ENCODE results near the gene FMO4.
"Not testable (repeated sequence)": the region's sequence is repeated elsewhere in the genome, so short reads cannot be mapped to it uniquely, and the experiment has no call there.

The FMO4 gene

DNA sequence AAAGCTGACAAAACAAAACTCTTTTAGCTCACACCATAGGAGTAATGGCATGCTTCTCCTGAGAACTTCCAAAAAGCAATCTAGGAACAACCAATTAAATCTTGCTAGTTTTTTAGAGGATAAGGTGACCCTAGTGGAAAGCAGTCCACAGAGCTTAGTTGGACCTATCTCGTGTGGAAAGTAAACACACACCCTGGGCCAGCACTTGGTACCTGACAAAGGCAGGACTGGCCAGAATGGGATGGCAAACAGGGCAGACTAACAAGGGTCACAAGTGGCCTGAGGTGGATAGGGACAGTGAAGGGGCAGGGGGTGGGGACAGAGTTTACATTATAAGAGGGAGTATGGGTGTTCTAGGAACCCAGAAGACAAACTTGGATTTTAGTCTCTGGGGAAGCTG is 22.0 kb downstream of the FMO4 start:
- DNase-seq = no peak

DNA sequence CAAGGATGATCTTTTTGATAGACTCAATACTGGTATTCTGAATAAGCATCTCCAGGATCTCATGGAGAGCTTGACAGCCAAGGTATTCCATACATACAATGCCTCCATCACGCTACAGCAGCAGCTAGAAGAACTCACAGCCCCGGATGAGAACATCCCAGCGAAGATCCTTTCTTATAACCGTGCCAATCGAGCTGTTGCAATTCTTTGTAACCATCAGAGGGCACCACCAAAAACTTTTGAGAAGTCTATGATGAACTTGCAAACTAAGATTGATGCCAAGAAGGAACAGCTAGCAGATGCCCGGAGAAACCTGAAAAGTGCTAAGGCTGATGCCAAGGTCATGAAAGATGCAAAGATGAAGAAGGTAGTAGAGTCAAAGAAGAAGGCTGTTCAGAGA is 25.4 kb downstream of the FMO4 start:
- not testable (repeated sequence) for DNase-seq

DNA sequence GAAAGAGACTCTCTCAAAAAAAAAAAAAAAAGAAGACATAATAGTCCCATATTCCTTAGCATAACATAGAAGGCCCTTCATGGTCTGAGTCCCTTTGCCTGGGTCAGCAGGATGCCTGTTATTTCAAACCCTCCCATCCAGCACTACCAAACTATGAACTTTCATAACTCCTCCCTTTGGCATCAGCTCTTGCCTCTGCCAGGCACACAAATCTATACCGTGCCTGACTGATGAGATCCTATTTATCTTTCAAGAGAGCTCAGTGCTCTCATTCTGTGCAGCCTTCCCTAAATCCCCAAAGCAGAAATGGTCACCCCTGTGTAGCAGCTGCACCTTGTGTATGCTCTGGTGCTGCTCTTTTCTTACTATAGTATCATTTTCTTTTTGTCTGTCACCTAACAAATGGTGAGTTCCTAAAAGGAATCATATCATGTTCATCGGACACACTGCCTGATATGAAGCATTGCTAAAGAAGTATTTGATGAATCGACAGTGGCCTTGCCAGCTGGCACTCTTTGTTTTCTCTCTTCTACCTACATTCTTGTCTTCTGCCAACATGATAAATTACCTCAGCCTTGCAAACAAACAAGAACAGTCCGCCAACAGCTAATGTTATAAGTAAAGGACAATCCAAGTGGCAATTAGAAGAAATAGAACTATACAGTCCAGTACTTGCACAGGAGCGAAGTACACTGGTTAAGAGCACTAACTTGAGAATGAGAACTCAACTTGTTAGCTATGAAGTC is 29.9 kb downstream of the FMO4 start:
- DNase-seq = no peak

DNA sequence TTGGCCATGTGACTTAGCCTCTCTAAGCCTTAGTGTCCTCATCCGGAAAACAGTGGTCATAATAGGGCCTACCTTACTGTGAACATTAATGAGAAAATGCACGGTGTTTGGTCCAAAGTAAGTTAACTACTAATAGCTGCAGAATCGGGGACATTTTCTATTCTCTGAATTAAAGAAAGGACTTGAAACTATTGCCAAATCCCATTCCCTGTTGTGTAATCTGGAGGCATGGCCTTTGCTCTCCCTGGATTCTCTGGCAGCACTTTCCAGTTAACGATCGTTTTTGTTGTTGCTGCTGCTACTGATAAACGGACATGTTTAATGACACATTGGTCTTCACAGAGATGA is 30.5 kb downstream of the FMO4 start:
- no peak for DNase-seq

DNA sequence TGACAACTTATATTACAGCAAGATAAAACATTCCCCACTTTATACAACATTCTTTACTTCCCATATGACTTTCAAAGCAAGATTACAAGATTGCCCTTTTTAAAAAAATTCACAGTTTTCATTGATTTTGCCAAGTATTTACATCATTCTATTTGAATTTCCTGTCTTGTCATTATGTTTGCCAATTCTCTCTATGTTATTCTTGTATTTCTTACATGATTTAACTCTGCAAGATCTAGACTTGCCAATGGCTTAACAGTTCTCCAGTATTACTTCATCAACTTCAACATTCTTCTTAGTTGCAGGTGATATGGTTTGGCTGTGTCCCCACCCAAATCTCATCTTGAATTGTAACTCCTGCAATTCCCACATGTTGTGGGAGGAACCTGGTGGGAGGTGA is 31.6 kb downstream of the FMO4 start:
- no peak for DNase-seq

DNA sequence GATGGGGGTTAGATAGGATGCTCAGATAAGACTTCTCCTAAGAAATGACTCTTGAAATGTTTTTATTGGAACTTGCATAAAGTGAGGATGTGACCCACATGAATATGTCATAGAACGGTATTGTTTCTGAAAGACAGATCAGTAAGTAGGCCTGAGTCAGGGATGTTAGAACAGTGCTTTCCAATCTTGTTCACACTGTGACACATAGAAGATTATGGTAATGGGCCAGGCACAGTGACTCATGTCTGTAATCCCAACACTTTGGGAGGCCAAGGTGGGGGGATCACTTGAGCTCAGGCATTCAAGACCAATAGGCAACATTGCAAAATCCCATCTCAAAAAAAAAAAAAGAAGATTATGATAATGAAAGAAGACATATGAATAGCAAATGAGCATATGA is 32.9 kb downstream of the FMO4 start:
- DNase-seq = no peak

DNA sequence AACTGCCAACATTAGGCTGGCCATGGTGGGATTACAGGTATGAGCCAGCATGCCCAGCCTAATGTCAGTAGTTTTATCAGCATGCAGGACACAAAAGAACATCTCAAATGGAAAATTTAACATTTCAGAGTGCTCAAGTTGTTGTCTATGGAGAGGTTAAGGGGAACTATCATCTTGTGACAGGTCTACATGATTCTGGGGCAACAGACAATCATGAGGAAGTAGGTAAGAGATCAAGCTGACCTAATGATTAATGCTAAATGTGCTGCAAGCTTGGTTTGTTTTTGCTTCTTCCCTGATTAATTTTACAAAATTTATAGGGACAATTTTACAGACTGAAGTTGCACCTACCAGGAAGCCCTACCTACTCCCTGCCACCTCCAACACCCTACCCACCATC is 36.6 kb downstream of the FMO4 start:
- no peak for DNase-seq

DNA sequence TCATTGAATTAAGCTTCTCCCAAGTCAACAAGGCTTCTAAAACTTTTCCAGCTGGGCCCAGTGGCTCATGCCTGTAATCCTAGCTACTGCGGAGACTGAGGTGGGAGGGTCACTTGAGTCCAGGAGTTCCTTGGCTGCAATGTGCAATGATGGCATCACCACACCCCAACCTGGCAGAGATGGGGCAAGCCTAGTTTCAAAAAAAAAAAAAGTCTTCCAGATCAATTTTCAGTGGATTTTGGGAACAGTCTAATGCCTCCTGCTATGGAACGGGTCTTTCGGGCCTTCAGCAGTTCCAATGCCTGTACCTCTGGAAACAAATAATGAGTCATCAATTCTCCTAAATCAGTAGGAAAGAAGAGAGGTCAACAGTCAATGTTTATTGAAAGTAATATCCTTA is 38.0 kb downstream of the FMO4 start:
- DNase-seq = no peak

DNA sequence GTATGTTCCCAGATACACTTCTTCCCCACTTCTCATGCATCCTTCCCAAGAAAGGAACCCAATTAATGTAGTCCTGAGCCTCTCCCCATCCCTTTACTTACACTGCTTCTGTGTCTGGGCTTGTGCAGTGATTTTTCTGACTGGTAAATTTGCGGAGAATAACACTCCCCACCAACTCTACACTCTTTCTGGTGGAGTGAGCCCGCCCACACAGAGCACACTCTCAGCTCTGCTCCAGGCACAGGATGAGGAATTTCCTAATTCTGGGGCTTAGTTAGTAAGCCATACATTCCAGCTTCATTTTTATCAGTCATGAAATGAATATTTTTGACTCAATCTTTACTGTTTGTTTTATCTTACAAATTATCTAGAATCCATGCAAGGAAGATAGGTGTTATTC is 38.6 kb downstream of the FMO4 start:
- no peak for DNase-seq

DNA sequence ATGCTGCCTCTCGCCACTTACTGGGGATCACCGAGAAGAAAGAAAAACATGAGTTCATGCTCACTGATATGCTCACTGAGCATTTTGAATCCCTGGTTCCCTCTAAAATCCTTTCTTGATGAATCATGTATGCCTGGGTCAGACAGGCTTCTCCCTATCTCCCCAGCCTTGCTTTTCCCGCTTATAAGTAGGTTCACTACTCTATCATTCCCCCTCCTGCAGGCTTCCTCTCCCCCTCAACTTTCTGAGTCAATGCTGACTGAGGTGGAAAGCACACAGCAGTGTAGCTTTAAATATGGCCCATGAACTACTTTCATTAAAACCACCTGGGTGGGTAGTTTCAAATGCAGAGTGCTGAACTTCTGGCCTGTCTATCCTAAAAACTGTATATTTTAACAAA is 41.7 kb downstream of the FMO4 start:
- no peak for DNase-seq

DNA sequence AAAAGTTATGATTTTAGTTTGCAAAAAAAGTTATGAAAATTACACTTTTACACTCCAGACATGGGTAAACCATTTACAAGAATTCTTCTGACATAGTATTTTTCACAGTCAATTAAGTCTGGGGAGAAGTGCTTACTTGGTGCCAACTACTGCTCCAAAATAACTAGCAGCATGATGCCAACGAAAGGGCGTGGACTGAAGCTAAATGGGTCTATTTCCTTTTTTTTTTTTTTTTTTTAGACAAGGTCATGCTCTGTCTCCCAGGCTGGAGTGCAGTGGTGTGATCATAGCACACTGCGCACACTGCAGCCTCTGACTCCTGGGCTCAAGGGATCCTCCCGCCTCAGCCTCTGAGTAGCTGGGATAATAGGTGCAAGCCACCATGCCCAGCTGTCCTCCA is 43.2 kb downstream of the FMO4 start:
- DNase-seq = no peak

DNA sequence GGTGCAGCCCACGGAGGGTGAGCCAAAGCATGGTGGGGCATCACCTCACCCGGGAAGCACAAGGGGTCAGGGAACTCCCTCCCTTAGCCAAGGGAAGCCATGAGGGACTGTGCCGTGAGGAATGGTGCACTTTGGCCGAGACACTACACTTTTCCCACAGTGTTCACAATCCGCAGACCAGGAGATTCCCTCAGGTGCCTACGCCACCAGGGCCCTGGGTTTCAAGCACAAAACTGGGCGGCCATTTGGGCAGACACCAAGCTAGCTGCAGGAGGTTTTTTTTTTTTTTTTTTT is 45.3 kb downstream of the FMO4 start:
- DNase-seq = not testable (repeated sequence)

DNA sequence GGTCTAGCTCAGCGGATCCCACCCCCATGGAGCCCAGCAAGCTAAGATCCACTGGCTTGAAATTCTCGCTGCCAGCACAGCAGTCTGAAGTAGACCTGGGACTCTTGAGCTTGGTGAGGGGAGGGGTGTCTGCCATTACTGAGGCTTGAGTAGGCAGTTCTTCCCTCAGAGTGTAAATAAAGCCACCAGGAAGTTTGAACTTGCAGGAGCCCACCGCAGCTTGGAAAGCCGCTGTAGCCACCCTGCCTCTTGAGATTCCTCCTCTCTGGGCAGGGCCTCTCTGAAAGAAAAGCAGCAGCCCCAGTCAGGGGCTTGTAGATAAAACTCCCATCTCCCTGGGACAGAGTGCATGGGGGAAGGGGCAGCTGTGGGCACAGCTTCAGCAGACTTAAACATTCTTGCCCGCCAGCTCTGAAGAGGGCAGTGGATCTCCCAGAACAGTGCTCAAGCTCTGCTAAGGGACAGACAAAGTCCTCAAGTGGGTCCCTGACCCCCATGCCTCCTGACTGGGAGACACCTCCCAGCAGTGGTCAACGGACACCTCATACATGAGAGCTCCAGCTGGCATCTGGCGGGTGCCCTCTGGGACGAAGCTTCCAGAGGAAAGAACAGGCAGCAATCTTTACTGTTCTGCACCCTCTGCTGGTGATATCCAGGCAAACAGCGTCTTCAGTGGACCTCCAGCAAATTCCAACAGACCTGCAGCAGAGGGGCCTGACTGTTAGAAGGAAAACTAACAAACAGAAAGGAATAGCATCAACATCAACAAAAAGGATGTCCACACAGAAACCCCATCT is 45.9 kb downstream of the FMO4 start:
- DNase-seq = not testable (repeated sequence)

DNA sequence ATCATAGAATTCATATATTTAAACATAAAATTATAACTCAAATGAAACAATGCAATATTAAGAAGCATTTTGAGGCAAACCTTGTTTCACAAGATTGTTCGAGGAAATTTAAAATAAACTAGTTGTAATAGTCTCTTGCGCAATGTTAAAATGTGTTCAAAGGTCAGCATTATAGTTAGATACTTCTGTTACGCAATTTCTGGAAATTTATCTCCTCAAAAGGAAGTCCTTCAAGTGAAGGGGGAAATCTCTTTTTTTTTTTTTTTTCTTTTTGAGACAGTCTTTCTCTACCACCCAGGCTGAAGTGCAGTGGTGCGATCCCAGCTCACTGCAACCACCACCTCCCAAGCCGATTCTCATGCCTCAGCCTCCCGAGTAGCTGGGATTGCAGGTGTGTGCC is 52.1 kb downstream of the FMO4 start:
- no peak for DNase-seq

DNA sequence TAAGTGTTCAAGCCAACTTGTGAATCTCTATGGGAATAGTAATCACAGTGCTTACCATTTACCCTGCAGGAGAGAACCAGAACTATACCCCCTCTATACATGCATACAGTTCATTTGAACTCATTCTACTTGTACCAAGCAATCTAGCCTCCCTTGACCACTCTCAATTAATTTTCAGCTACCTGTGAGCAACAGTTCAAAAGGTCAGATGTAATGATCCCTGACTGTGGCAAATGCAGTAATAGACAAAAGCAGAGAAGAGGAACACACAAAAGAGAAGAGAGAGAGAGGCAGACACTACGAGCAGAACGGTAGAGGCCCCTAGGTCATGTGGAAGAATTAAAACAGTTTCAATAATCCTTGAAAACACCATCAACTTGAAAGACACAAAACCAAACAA is 52.8 kb downstream of the FMO4 start:
- DNase-seq = no peak

DNA sequence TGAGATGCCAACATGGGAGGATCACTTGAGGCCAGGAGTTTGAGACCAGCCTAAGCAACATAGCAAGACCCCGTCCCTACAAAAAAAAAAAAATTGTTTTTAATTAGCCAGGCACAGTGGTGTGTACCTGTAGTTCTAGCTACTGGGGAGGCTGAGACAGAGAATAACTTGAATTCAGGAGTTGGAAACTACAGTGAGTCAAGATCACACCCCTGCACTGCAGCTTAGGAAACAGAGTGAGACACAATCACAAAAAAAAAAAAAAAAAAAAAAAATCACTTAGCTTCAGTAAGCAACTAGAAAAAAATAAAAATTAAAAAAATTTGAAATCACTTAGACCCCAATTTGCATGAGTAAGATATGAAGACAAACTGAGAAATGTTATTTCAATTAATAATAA is 53.5 kb downstream of the FMO4 start:
- DNase-seq = no peak

DNA sequence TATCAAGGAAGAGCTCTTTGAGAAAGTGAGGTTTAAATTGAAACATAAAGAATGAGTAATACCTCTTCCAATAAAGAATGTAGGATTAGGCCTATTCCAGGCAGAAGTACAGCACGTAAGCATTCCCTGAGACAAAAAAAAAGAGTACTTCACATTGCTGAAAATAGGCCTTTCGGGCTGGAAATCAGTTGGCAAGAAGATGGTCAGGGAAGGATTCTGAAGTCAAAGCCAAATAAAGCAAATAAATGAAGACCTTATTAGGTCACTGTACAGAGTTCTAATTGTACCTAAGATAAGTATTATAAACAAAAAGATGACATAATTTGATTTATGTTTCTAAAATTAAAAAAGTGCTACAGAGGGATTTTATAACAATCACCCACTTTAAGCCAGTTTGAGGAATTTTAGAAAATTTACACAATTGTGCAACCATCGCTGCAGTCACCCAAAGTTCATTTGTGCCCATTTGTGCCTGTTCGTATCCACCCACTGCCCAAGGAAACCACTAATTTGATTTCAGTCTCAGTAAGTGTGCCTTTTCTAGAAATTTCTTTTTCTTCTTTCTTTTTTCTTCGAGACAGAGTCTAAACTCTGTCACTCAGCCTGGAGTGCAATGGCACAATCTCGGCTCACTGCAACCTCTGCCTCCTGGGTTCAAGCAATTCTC is 58.6 kb downstream of the FMO4 start:
- no peak for DNase-seq

DNA sequence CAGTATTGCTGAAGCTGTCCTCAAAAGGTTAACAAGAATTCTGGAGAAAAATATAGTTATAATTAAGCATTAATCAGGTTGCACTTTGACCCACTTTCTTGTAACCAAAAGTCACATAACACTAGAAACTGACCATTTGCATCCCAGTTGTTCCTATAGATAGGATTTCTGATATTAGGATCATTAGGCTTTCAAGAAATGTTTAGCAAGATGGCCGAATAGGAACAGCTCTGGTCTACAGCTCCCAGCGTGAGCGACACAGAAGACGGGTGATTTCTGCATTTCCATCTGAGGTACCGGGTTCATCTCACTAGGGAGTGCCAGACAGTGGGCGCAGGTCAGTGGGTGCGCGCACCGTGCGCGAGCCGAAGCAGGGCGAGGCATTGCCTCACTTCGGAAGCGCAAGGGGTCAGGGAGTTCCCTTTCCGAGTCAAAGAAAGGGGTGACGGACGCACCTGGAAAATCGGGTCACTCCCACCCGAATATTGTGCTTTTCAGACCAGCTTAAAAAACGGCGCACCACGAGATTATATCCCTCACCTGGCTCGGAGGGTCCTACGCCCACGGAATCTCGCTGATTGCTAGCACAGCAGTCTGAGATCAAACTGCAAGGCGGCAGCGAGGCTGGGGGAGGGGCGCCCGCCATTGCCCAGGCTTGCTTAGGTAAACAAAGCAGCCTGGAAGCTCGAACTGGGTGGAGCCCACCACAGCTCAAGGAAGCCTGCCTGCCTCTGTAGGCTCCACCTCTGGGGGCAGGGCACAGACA is 59.6 kb downstream of the FMO4 start:
- not testable (repeated sequence) for DNase-seq

DNA sequence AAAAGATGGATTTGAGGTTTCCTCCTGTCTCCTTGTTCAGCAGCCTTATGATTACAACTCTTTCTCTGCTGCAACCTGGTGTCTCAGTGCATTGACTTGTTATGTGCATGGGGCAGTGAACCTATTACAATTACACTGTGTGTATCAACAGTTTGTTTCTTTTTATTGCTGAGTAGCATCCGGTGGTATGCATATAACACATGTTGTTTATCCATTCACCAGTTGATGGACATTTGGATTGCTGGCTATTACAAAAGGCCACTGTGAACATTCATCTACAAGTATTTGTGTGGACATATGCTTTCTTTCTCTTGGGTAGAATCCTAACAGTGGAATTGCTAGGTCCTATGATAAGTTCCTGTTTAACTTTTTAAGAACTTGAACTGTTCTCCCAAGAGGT is 65.9 kb downstream of the FMO4 start:
- no peak for DNase-seq

DNA sequence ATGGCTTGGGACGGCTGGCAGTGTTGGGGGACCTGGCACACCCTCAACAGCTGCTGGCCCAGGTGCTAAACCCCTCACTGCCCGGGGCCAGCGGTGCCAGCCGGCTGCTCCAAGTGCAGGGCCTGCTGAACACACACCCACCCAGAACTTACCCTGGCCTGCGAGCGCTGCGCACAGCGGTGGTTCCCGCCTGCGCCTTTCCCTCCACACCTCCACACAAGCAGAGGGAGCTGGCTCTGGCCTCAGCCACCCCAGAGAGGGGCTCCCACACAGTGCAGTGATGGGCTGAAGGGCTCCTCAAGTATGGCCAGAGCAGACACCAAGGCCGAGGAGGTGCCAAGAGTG is 67.9 kb downstream of the FMO4 start:
- no peak for DNase-seq

DNA sequence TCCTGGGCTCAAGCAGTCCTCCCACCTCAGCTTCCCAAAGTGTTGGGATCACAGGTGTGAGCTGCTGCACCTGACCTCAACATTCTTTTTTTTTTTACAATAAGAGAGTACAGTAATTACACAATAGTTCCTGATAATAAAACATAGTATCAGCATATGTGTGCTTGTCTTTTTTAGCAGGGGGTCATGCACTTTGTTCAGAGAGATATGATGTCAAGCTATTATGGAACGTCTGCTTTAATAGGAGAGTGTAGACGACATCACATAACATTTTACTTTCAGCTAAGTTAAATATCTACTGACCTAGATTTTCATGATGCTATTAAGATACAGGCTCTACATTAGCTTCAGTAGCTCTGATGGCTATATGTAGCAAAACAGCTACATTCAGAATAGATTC is 70.5 kb downstream of the FMO4 start:
- DNase-seq = no peak

DNA sequence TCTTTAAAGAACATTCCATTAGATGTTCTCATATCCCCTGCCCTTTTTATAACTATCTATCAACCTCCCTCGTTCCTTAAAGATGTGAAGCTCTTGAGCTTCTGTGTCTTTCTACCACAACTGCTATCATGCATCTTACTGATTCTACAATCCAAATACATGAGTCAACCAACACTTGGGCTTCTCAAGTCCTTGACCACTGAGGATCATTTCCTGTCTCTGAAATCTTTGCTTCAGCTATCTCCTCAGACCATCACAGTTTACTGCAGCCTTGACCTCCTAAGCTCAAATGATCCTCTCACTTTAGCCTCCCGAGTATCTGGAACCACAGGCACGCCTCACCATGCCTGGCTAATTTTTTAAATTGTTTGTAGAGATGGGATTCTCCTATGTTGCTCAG is 75.2 kb downstream of the FMO4 start:
- no peak for DNase-seq

DNA sequence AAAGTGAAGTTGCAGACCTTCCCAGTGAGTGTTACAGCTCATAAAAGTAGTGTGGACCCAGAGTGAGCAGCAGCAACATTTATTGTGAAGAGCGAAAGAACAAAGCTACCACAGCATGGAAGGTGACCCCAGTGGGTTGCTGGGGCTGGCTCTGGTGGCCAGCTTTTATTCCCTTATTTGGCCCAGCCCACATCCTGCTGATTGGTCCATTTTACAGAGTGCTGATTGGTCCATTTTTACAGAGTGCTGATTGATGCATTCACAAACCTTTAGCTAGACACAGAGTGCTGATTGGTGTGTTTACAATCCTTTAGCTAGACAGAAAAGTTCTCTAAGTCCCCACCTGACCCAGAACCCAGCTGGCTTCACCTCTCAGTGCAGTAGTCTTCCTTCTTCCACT is 76.8 kb downstream of the FMO4 start:
- DNase-seq = not testable (repeated sequence)
